GM21528 (cell line): ENCODE measurements around the gene HOMER2.

ENCODE experiments used
- ATAC-seq: cut with Tn5 transposase; IDR thresholded peaks from one replicate; pipeline ENCODE4 v1.9.1; 2021; ENCODE audit warnings: mild to moderate bottlenecking, moderate library complexity; ENCODE audit not compliant: unreplicated experiment, low FRiP score

Gene HOMER2

DNA sequence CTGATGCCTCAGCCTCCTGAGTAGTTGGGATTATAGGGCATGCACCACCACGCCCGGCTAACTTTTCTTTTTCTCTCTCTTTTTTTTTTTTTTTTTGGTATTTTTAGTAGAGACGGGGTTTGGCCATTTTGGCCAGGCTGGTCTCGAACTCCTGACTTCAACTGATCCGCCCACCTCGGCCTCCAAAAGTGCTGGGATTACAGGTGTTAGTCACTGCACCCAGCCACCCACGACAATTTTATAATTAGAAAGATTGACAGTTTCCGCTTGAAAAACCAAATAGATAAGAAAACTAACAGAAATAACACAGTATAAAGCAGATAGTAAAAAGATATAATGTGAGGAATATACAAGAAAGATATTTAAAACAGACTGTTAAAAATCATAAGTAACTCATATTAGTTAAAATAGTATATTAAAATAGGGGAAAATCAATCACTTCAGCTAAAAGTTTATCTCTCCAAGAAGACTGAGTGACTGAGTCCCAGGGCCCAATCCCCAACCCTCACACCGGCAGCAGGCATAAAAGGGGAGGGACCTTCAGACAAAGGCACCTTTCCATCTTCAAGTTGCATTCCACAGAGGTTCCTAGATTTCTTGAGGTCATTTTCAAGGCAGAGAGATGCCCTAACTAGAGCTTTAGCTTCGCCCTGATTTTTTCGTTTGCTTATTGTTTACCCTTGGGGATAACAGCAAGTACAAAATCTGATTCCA, 144.4 kb downstream of the HOMER2 start:
- no peak for ATAC-seq

- ATAC-seq = peak; percentile 54
Measured at GRCh38 chr15:82805994-82806406, 146.5 kb downstream of the HOMER2 start, which contains the start of gene FSD2. Gene FSD2 (minus strand): TSS chr15:82806069. CDS start chr15:82787390, 18,679 bp downstream.

GRCh38 chr15:82804575-82804949, 148.0 kb downstream of the HOMER2 start:
- ATAC-seq = no peak

- no peak for ATAC-seq
Measured at GRCh38 chr15:82803793-82804574, 148.5 kb downstream of the HOMER2 start.

- no peak for ATAC-seq
Measured at GRCh38 chr15:82802497-82802896, 150.0 kb downstream of the HOMER2 start.

DNA sequence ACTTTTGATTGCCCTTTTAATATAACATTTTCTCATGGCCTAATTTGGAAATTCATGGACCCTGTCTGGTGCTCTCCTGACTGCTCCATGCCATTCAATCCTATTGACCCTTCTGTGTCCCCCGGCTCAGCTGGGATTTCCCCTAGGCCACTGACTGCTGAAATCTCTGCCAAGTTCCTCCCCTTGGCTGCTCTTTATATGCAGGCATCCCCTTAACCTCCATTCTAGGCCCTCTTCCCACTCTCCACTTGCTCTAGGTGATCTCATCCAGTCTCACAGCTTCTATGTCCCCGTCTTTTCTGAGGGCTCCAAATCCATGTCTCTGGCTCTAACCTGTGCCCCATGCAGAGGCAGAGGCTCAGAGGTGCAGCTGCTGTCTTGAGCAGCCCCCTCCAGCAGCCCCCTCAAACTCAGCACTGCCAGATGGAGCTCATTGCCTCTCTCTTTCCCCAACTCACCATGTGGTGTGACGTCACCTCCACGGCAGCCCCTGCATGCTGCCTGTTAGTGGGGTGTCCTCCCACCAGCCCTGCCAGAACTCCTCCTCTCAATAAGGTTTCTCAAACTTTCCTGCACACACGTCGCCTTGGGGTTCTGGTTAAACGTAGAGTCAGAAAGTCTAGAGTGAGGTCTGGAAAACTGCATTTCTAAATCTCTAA, 153.2 kb downstream of the HOMER2 start:
- ATAC-seq = no peak
